Caki2 (cell line): ENCODE data around the gene RUNX1. TPM values are rescaled to one million over a fixed set of nuclear protein-coding genes. Genes with fewer than 3 reads are reported as not detected.

Experiments used
- DNase-seq: peaks from one replicate; pipeline ENCODE4 v3.0.0-alpha.2; 2015; ENCODE audit warnings: low read depth
- in situ Hi-C: cut with HindIII; loops from 2 replicates; pipeline ENCODE4 v1.10.0; 2016; ENCODE audit warnings: low sequenced_read_pairs, low pct_unique_long_range_greater_than_20kb, mixed read lengths
- total RNA-seq: library from RNA; depleted of rRNA; stranded (reverse); fragments of >200 nt; shearing (Covaris generic); gene quantifications from 2 replicates; pipeline ENCODE4 v1.2.3, GENCODE V29; 2014; ENCODE audit warnings: low replicate concordance

The RUNX1 gene
- total RNA-seq, 1 experiment from 2014 or later = 4.8 TPM

GRCh38 chr21:34790834-34791233 lies 258.3 kb downstream of the RUNX1 start:
- DNase-seq = no peak
- in situ Hi-C loops = no loop called here

DNA sequence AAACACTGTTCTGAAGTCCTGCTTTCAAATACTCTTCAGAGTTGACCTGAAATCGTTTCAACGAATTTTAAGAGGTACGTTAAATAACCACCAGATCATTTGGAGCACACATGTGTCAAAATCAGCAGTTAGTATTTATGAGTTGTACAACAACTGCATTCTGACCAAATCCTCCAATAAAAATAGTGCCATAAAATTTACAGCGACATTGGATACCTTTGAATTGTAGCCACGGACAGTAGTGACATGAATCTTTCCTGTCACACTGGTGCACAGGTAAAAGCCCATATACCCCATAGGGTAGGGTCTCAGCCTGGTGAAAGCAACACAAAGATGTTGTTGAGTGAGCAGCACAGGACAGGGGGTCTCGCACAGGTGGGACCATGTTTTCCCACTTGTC lies 258.8 kb downstream of the RUNX1 start:
- no peak for DNase-seq
- in situ Hi-C loops = no loop called here

- in situ Hi-C loops = no loop called here
- DNase-seq = no peak
These were observed 260.2 kb downstream of the RUNX1 start for GRCh38 chr21:34788879-34789278.

GRCh38 chr21:34783815-34784214 lies 265.3 kb downstream of the RUNX1 start:
- DNase-seq = no peak
- in situ Hi-C loops = no loop called here

GRCh38 chr21:34782506-34783360 lies 266.4 kb downstream of the RUNX1 start:
- DNase-seq = no peak
- in situ Hi-C loops = no loop called here

GRCh38 chr21:34781526-34781925 lies 267.6 kb downstream of the RUNX1 start:
- peak; percentile 19 for DNase-seq
- in situ Hi-C loops = no loop called here

GRCh38 chr21:34779860-34780259 lies 269.2 kb downstream of the RUNX1 start:
- no peak for DNase-seq
- in situ Hi-C loops = no loop called here

- DNase-seq = no peak
- in situ Hi-C loops = no loop called here
These were observed 273.3 kb downstream of the RUNX1 start for GRCh38 chr21:34775793-34776192.

- DNase-seq = no peak
- in situ Hi-C loops = no loop called here
These were observed 274.4 kb downstream of the RUNX1 start for GRCh38 chr21:34774750-34775149.

- peak; percentile 63 for DNase-seq
- in situ Hi-C loops = no loop called here
These were observed 277.5 kb downstream of the RUNX1 start for GRCh38 chr21:34771512-34772028.

DNA sequence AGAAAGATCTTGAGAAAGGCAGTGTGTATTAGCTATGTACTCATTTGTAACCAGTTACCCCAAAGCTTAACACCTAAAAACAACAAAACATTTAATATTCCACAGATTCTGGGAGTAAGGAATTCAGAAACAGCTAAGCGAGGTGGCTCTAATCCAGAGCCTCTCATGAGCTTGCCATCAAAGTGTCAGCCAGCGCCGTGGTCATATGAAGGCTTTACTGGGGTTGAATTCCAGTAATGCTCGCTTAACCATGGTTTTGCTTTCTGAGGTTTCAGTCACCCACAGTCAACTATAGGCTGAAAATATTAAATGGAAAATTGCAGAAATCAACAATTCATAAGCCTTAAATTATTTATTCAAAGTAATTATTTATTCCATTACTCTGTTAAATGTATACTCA lies 278.5 kb downstream of the RUNX1 start:
- DNase-seq = no peak
- in situ Hi-C loops = no loop called here

DNA sequence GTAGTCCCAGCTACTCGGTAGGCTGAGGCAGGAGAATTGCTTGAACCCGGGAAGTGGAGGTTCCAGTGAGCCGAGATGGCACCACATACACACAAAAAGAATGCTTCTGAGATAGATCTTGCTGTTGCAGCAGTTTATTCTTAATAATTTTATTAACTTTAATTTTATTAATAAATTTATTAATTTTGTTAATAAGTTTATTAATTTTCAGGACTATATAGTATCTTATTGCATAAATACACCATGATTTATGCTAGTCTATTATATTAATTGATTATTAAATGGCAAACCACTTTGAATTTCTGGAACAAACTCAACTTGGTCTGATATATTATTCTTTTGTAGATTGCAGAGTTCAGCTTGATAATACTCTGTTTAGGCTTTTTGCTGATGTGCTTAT lies 280.8 kb downstream of the RUNX1 start:
- no peak for DNase-seq
- in situ Hi-C loops = no loop called here

GRCh38 chr21:34766862-34767261 lies 282.2 kb downstream of the RUNX1 start:
- no peak for DNase-seq
- in situ Hi-C loops = no loop called here

DNA sequence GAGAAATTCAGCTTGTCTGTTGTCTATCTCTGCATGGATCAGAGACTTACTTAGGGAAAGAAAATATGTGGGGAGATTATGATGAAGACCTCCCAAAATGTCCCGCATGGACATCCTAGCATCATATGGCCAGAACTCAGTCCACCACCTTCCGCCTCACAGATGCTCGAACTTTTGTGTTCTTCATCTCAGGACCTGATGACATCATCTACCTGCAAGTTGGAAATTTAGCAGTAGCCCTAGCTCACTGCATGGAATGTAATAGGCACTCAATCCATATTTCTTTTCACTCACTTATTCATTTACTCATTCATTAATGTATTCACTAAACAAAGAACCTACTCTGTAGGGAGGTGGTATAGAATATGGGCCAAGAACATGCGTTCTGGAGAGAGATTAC lies 283.5 kb downstream of the RUNX1 start:
- no peak for DNase-seq
- in situ Hi-C loops = no loop called here

DNA sequence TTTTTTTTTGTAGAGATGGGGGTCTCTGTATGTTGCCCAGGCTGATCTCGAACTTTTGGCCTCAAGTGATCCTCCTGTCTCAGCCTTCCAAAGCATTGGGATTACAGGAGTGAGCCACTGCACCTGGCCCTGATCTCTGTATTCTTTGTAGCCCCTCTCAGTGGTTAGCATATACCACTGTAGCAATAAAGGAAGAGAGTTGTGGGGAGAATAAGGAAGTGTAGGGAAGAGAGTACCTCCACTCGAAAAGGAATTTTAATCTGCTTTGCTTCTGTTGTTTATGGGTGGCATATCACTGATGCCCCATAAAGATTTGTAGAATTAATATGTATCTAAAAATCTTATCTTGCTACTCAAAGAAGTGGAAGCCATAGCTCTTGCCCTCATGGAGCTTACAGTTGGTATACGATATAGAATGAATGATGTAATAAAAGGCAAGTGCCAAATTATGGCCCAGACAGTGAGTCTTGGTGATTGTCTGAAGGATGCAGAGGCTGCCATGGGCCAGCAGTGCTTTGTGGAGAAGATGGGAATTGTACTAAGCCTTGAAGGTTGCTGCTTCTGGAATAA lies 284.3 kb downstream of the RUNX1 start:
- in situ Hi-C loops = no loop called here
- no peak for DNase-seq

DNA sequence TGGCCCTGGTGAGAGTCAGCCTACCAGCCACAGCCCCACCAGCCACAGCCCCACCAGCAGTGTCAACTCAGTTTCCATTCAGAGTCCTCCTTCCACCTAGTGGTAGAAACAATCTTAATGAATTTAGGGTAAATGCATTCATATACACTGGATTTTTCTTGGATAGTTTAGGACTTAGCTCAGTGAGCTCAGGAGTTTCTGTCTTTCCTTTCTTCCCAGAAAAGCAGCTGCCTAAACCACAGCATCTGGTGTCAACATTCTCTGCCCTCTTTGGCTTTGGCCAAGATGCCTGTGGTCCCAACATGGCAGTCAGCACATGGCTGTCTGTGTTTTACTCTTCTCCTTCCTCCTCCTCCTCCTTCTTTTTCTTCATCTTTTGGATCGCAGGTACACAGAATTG lies 286.3 kb downstream of the RUNX1 start:
- in situ Hi-C loops = no loop called here
- DNase-seq = no peak

- in situ Hi-C loops = no loop called here
- peak; percentile 21 for DNase-seq
These were observed 287.3 kb downstream of the RUNX1 start for GRCh38 chr21:34761758-34762330.

DNA sequence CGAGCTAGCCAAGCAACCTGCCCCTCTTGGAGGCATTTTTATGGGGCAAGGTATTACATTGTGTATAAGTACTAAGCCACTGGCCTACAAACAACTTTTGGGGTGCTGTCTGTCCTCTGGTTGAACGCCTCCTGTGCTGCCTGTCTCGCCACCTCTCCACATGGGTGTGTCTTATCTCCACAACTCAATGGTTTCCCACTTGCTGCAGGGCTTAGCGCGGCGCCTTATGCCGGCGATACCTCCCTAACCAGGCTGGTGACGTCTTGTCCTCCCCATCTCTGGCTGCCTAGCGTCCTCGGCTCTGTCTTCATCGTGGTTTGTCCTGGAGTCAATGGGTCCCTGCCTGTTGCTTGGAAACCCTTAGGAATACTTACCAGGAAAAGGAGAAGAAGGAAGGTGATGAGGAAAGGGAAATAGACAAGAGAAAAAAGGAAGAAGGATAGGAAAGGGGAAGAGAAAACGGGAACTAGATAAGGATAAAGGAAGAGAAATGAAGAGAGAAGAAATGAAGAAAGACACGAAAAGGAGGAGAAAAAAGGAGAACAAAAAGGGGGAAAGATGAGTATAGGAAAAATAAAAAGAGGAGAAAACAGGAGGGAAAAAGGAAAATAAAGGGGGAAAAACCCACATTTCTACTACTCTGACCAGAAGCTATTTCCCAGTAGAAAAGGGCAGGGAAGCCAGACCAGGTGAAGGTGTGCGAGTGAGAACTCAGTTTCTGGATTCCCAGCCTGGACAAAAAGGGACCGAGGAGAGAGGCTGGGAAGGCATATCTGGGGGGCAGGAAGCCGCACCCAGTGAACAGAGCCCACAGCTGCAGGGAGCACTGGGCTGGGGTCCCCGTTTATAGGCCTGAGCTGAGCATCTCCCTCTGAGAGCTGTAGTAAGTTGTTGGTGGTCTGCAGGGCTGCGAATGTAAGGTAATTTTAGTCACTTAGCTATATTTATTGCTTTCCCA lies 294.1 kb downstream of the RUNX1 start:
- in situ Hi-C loops = no loop called here
- DNase-seq = no peak
